Stimulated activated naive CD8-positive, alpha-beta T cell treated with anti-CD3 and anti-CD28 coated beads, Interleukin-15, Interleukin-2, amounts not matched to agents 100 ng/mL and 50 ng/mL, for 24 hours (primary cell): ENCODE measurements around the gene NEUROG3.
"Not testable (repeated sequence)": the region's sequence is repeated elsewhere in the genome, so short reads cannot be mapped to it uniquely, and the experiment has no call there.

Source experiments
- H3K27ac Mint-ChIP-seq: one replicate; pipeline ENCODE4 v1.8.0; 2021; ENCODE audit warnings: mild to moderate bottlenecking, mixed read lengths
- H3K27me3 Mint-ChIP-seq: one replicate; pipeline ENCODE4 v1.8.0; 2021; ENCODE audit warnings: mixed read lengths
- H3K36me3 Mint-ChIP-seq: one replicate; pipeline ENCODE4 v1.8.0; 2021; ENCODE audit warnings: low read depth, mixed read lengths
- H3K4me1 Mint-ChIP-seq: one replicate; pipeline ENCODE4 v1.8.0; 2021; ENCODE audit warnings: low read depth, mixed read lengths
- H3K4me3 Mint-ChIP-seq: one replicate; pipeline ENCODE4 v1.8.0; 2021; ENCODE audit warnings: mild to moderate bottlenecking, mixed read lengths
- H3K9me3 Mint-ChIP-seq: one replicate; pipeline ENCODE4 v1.8.0; 2021; ENCODE audit warnings: mixed read lengths

NEUROG3 gene

DNA sequence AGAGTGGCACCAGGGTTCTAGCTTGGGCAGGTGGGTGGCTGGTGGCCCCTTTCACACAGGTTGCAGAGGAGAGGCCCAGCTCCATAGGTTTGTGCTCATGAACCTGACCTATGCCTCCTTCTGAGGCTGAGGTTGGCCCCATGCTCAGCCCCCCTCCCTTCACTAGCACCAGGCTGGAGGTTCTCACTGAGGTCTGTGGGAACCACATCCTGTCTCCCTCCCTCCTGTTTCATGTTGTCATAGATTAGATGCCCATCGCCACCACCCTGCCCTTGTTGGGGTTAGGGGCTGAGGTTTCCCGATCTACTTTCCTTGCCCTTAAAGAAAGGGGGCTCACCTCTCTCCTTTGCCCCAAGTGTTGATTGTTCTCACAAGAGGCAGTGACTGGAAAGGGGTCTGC, 14.7 kb downstream of the NEUROG3 start:
- H3K4me1 Mint-ChIP-seq: peaks cover 10% of the 10 kb centered on the region
- H3K9me3 Mint-ChIP-seq: no peaks in the 10 kb centered on the region
- no peak overlapping the region for H3K27ac Mint-ChIP-seq
- H3K27me3 Mint-ChIP-seq: peaks cover 10% of the 10 kb centered on the region
- no peaks in the 10 kb centered on the region for H3K36me3 Mint-ChIP-seq
- no peak overlapping the region for H3K4me3 Mint-ChIP-seq

DNA sequence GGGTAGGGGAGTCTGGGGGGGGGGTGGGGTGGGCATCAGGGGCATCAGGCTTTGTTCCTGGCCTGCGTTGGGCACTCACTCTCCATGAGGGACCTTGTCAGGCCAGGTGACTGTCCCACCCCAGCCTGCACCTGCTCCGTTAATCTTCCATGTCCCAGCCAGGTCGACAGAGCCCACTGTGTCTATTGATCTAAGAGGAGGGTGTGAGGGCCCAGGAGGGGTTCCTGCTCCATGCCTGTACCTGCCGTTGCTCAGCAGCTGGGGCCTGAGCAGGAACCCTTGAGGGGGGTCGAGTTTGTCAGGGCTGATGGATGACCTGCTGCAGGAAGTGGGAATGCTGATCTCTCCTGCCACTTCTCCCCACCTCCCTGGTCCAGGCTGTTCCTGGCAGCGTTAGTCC, 18.6 kb downstream of the NEUROG3 start:
- peaks cover 14% of the 10 kb centered on the region for H3K9me3 Mint-ChIP-seq
- H3K27ac Mint-ChIP-seq: no peak overlapping the region
- H3K4me3 Mint-ChIP-seq: no peak overlapping the region
- H3K27me3 Mint-ChIP-seq: peaks cover 27% of the 10 kb centered on the region
- peaks cover 10% of the 10 kb centered on the region for H3K4me1 Mint-ChIP-seq
- peaks cover 2% of the 10 kb centered on the region for H3K36me3 Mint-ChIP-seq

DNA sequence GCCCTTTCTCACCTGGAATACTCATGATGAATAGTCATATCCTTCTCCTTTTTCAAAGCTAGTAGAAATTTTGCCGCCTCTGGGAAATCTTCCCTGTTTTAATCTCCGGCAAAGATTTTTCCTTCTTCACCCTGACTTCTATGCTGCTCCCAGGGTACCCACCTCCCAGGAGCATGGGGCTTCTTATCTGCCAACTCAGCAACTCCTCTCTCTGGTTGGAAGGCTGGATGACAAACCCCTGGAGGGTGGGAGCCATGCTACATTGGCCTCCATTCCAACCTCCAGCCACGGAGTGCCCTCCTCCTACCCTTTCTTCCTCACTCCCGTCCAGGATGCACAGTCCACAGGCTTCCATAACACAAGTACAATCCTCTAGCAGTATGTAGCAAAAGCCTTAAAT, 19.9 kb downstream of the NEUROG3 start:
- H3K27ac Mint-ChIP-seq: no peak overlapping the region
- H3K36me3 Mint-ChIP-seq: peaks cover 9% of the 10 kb centered on the region
- peaks cover 26% of the 10 kb centered on the region for H3K9me3 Mint-ChIP-seq
- H3K4me3 Mint-ChIP-seq: no peak overlapping the region
- peaks cover 27% of the 10 kb centered on the region for H3K27me3 Mint-ChIP-seq
- peaks cover 4% of the 10 kb centered on the region for H3K4me1 Mint-ChIP-seq

DNA sequence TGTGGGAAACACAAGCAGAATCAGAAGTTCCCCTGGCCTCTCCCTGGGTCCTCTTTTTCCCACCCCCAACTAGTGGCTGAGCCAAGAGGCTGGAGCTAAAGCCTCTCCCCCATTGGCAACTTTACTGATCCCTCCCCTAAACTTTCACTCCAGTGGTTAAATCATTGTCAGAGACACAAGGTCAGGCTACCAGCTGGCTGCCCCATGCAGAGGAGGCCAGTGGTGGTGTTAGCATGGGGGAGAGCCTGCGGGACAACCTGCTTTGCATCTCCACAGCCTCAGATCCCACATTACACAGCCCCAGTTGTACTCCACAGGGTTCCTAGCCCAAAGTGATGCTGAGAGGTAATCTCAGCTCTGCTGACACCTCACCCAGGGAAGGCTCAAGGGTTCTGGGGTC, 21.0 kb downstream of the NEUROG3 start:
- Mint-ChIP-seq H3K4me3 (no peak overlapping the region), H3K9me3 (peaks cover 35% of the 10 kb centered on the region), H3K27me3 (peaks cover 32% of the 10 kb centered on the region), H3K27ac (no peak overlapping the region), H3K4me1 (no peaks in the 10 kb centered on the region), H3K36me3 (peaks cover 9% of the 10 kb centered on the region)

DNA sequence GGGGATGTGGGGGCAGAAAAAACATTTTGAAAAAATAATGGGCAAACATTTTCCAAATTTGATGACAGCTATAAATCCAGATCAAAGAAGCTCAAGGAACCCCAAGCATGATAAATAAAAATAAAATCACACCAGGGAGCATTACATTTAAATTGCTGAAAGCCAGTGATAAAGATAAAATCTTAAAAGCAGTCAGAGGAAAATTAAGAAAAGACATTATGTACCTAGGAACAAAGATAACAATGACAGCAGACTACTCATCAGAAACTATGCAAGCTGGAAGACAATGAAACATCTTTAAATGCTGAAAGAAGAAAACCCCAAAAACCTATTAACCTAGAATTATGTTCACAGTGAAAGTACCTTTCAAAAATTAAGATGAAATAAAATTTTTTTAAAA, 23.3 kb downstream of the NEUROG3 start:
- Mint-ChIP-seq H3K27me3 (peaks cover 29% of the 10 kb centered on the region), H3K4me1 (no peaks in the 10 kb centered on the region), H3K4me3 (no peak overlapping the region), H3K36me3 (peaks cover 9% of the 10 kb centered on the region), H3K27ac (no peak overlapping the region), H3K9me3 (peaks cover 37% of the 10 kb centered on the region)

DNA sequence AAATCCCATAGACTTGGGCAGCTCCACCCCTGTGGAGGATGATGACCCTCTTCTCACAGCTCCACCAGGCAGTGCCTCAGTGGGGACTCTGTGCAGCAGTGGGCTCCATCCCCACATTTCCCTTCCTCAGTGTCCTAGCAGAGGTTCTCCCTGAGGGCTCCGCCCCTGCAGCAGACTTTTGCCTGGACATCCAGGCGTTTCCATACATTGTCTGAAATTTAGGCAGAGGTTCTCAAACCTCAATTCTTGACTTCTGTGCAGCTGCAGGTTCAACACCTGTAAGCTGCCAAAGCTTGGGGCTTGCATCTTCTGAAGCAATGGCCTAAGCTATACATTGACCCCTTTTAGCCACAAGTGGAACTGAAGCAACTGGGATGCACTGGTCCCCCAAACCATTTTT, 31.8 kb downstream of the NEUROG3 start:
- Mint-ChIP-seq H3K9me3 (peaks cover 11% of the 10 kb centered on the region), H3K4me1 (no peaks in the 10 kb centered on the region), H3K4me3 (no peak overlapping the region), H3K27ac (no peak overlapping the region), H3K27me3 (peaks cover 3% of the 10 kb centered on the region), H3K36me3 (no peaks in the 10 kb centered on the region)

DNA sequence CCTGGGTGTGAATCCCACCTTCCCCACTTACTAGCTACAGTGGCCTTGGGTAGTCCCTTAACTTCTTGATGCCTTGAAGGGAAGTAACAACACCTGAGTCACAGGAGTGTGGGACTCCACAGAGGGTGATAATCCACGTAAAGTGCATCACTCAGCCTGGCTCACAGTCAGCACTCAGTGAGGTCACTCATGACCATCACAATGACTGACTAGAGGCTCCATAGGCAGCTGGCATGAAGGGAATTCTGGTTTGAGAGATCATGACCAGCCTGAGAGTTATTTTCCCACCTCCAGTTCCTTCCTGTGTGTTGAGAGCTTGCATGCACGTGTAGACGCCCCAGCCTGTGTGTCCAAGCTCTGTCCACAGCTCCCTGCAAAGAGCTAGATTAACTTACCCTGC, 34.8 kb downstream of the NEUROG3 start:
- Mint-ChIP-seq H3K9me3 (peaks cover 11% of the 10 kb centered on the region), H3K4me1 (no peaks in the 10 kb centered on the region), H3K36me3 (no peaks in the 10 kb centered on the region), H3K27me3 (no peaks in the 10 kb centered on the region), H3K27ac (no peak overlapping the region), H3K4me3 (no peak overlapping the region)

DNA sequence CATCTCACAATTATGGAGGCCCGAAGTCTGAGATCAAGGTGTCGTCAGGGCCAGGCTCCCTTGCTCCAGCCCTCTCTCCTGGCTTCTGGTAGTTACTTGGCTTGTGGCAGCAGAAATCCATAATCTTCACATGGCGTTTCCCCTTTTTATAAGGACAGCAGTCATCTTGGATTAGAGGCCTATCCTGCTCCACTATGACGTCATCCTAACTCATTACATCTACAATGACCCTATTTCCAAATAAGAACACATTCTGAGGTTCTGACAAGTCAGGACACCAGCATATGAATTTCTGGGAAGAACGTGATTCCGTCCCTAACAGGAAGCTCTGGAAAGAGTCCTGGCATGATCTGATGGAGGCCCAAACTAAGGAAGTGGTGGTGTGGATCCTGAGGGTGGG, 35.8 kb downstream of the NEUROG3 start:
- no peaks in the 10 kb centered on the region for H3K36me3 Mint-ChIP-seq
- H3K4me1 Mint-ChIP-seq: no peaks in the 10 kb centered on the region
- peaks cover 11% of the 10 kb centered on the region for H3K9me3 Mint-ChIP-seq
- H3K27me3 Mint-ChIP-seq: peaks cover 5% of the 10 kb centered on the region
- no peak overlapping the region for H3K27ac Mint-ChIP-seq
- H3K4me3 Mint-ChIP-seq: no peak overlapping the region

DNA sequence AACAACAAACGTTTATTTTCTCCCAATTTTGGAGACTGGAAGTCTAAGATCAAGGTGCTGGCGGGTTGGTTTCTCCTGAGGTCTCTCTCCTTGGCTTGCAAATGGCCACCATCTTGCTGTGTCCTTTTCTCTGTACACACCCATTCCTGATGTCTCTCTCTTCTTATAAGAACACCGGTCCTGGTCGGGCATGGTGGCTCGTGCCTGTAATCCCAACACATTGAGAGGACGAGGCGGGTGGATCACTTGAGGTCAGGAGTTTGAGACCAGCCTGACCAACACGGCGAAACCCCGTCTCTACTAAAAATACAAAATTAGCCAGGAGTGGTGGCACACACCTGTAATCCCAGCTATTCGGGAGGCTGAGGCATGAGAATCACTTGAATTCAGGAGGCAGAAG, 36.7 kb downstream of the NEUROG3 start:
- peaks cover 14% of the 10 kb centered on the region for H3K27me3 Mint-ChIP-seq
- H3K36me3 Mint-ChIP-seq, H3K27ac Mint-ChIP-seq, H3K4me1 Mint-ChIP-seq, H3K4me3 Mint-ChIP-seq, H3K9me3 Mint-ChIP-seq: not testable (repeated sequence)

DNA sequence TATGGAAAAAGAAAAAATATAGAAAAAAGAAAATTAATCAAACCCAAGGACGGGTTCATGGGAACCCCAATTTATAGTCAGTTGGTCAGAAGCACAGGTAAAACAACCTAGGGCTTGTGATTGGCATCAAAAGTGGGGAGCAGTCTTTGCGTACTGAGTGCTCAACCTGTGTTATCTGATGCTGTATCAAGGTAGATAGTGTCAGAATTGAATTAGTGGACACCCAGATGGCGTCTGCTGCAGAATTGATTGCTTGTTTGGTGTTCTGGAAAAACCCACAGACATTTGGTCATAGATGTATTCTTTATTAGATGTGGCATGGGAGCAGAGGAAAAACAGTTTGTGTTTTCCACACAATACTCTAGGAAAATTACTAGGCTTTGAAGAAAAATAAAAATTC, 39.6 kb downstream of the NEUROG3 start:
- no peak overlapping the region for H3K4me3 Mint-ChIP-seq
- H3K4me1 Mint-ChIP-seq: no peaks in the 10 kb centered on the region
- no peaks in the 10 kb centered on the region for H3K9me3 Mint-ChIP-seq
- H3K27me3 Mint-ChIP-seq: peaks cover 15% of the 10 kb centered on the region
- H3K27ac Mint-ChIP-seq: no peak overlapping the region
- H3K36me3 Mint-ChIP-seq: no peaks in the 10 kb centered on the region

DNA sequence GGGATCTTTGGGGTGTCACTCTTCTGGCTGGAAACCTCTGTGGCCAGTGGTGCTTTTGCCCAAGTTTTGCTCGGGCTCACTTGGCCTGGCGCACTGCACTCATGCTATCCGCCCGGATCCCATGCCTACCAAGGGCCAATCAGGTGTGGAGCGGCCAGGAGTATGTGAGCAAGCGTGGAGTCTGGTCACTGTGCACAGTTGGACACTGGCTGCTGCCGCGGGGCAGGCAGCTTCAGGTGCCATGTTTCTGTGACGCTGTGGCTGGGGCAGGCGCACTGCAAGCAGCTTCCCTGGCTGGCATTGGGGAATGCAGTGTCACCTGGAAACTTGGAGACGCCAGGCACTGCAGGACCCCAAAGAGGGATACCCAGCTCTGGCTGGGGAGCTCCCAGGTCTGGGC, 45.3 kb downstream of the NEUROG3 start:
- Mint-ChIP-seq H3K27me3 (peaks cover 20% of the 10 kb centered on the region), H3K4me1 (no peaks in the 10 kb centered on the region), H3K27ac (no peak overlapping the region), H3K9me3 (no peaks in the 10 kb centered on the region), H3K4me3 (no peak overlapping the region), H3K36me3 (no peaks in the 10 kb centered on the region)
